Body of pancreas (tissue), 4 donors: ENCODE measurements around the gene GATA5.

Experiments
- POLR2A ChIP-seq, 3 donors: fragments of 450-650 bp; IDR thresholded peaks; one replicate each; pipeline ENCODE4 v1.6.1; 2016; ENCODE audit warnings: antibody characterized with exemption in 3 of 3, mild to moderate bottlenecking in 2 of 3
- TF ChIP-seq, protein P1 (sequence below), 7 experiments: fragments of 450-650 bp in 4 of 7; fragments of 200-600 bp in 3 of 7; sonication (generic) in 3 of 7; IDR thresholded peaks; one replicate each; pipeline ENCODE4 v1.5.1; 2016 to 2019; ENCODE audit warnings: antibody characterized with exemption in 7 of 7

- TF ChIP-seq, protein P1, sequence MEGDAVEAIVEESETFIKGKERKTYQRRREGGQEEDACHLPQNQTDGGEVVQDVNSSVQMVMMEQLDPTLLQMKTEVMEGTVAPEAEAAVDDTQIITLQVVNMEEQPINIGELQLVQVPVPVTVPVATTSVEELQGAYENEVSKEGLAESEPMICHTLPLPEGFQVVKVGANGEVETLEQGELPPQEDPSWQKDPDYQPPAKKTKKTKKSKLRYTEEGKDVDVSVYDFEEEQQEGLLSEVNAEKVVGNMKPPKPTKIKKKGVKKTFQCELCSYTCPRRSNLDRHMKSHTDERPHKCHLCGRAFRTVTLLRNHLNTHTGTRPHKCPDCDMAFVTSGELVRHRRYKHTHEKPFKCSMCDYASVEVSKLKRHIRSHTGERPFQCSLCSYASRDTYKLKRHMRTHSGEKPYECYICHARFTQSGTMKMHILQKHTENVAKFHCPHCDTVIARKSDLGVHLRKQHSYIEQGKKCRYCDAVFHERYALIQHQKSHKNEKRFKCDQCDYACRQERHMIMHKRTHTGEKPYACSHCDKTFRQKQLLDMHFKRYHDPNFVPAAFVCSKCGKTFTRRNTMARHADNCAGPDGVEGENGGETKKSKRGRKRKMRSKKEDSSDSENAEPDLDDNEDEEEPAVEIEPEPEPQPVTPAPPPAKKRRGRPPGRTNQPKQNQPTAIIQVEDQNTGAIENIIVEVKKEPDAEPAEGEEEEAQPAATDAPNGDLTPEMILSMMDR (IDR thresholded peaks at IDR 0.05) = peak; percentile 36 to 56 (median 46)
- no peak for TF ChIP-seq POLR2A (IDR thresholded peaks at IDR 0.05)
Measured at GRCh38 chr20:62496568-62497218, 20.9 kb upstream of the GATA5 start.
